Left cardiac atrium (tissue), 4 donors: ENCODE measurements around the gene MPRIP. TPM values are rescaled to one million over a fixed set of nuclear protein-coding genes. Genes with fewer than 3 reads are reported as not detected.

Experiments used
- ATAC-seq, 2 donors: fragments of 200-7000 bp; cut with Tn5 transposase; one replicate each; pipeline ENCODE4 v1.9.1; 2020; ENCODE audit warnings: mild to moderate bottlenecking in 2 of 2, moderate library complexity in 2 of 2
- DNase-seq: peaks from one replicate; pipeline ENCODE4 v3.0.0-alpha.2; 2020
- intact Hi-C, 2 donors: fragments of 100-400 bp; cut with DNase I; formaldehyde crosslinking; loops; one replicate each; pipeline versions ENCODE4 v1.14.1 to v1.15.1; 2022 to 2023
- total RNA-seq, 2 donors: library from RNA; stranded (reverse); fragmentation: NEBNext Ultra II Directional; extraction: Animal tissue kit (Norgen Biotek cat#: 25700); gene quantifications; one replicate each; pipeline ENCODE4 v1.2.1, GENCODE V29; 2021
- donor health status: DM: no; HTN: yes; CAD: no.
- donor health status: DM: no; HTN: yes; CAD: no; lungs with severe emphysema.
- donor health status: DM: yes; HTN: yes; CAD: no.
- donor health status: Dilated cardiomyopathy.

MPRIP gene
- total RNA-seq, 2 donors from 2014 or later: 247 to 329 TPM

DNA sequence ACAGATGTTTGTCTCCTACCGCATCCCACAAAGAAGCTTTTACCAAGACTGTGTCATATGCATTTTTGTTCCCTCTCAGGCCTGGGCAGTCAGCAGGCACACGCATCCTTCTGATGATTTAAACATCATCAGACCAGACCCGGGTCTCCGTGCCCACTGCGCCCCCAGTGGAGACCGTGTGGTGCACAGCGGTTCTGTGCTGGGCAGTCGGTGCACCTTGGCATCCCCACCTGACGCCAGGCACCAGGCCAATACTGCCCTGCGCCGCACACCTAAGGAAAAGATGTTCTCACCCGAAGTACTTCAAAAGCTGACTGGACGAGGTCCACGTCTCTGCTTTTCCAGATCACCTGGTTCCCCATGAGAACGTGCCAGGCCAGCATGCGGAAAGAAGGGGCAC lies 174.5 kb downstream of the MPRIP start:
- DNase-seq (no peak), ATAC-seq (no peak)
- intact Hi-C loops: no loop called here

DNA sequence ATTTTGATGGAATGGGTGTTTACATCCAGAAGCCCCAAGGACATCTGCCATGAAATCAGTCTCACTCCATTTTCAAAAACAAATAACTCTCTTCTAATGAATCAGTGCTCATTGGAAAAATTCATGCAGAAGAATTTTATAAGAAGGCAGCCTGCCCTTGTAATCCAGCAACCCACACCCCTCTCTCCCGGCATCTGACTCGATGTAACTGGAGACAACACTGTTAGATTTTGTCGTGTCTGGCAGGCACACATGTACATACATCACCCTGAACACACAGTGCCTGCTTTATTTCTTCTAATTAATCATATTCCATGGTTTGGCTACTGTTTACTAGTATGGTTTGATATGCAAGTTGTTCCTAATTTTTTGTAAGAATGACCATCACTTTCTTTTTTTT lies 175.7 kb downstream of the MPRIP start:
- ATAC-seq: no peak
- no peak for DNase-seq
- intact Hi-C loops: no loop called here

DNA sequence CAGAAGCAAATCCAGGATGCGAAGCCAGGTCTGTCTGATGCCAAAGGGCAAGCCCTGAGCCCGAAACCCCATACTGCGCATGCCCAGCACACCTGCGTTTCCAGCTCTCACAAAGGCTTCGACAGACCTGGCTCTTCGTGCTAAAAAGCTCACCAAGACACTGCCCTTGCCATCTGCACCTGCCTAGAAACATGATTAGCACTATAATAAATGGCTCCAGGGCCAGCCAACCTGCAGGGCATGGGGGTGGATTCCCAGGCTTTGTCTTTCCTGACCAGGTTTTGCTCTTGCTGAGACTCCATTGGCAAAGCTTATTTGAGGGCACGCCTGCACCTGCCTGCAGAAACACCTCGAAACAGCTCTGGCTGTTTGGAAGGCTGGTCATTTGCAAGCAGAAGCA lies 178.3 kb downstream of the MPRIP start:
- ATAC-seq (no peak), DNase-seq (no peak)
- intact Hi-C loops: no loop called here

- DNase-seq: no peak
- ATAC-seq: no peak
- intact Hi-C loops: no loop called here
Measured at GRCh38 chr17:17221329-17221728, 179.1 kb downstream of the MPRIP start.

- intact Hi-C loops: no loop called here
- no peak for ATAC-seq
Measured at GRCh38 chr17:17223736-17224135, 181.5 kb downstream of the MPRIP start.

GRCh38 chr17:17224137-17224536 lies 181.9 kb downstream of the MPRIP start:
- intact Hi-C loops: no loop called here
- DNase-seq (no peak), ATAC-seq (no peak)

More at GRCh38 chr17:17223736-17224135, 181.5 kb downstream of the MPRIP start:
- no peak for DNase-seq

GRCh38 chr17:17225901-17226300 lies 183.6 kb downstream of the MPRIP start:
- DNase-seq (no peak), ATAC-seq (no peak)
- intact Hi-C loops: no loop called here

GRCh38 chr17:17226451-17227265 lies 184.4 kb downstream of the MPRIP start:
- no peak for DNase-seq
- ATAC-seq: no peak
- intact Hi-C loops: no loop called here

DNA sequence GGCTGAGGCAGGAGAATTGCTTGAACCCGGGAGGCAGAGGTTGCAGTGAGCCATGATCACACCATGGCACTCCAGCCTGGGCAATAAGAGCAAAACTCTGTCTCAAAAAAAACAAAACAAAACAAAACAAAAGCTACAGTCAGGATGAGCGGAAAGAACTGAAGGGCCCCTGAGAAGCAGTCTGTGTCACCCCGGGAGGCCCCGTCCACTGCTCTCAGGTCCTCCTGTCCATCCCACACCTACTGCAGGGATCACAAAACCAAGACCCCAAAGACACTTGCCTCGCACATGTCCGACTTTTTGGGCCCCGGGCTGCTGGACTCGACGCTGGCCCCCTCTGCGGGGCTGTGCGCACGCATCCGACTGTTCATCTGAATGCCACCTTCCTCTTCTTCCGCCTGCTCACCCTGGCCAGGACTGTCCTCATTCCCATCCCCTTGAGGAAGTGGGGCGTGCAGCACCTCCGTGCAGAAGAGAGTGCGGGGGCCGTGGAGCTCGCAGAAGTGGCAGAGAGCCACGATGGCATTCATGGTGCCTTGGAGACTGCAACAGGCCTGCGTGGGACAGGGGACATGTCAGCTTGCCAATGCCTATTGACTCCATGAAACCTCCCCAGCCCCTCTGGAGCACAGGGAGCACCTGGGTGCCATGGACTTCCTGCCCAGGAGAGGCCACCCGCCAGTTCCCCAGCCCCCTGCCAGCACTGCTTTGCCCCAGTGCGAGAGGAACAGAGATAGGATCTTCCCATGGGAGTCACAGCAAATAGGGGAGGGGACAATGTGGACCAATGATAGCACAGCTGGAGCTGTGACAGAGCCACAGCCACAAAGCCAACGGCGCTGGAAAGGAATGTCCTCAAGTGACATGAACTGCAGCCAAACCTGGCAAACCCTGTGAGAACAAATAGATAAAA lies 185.6 kb downstream of the MPRIP start:
- DNase-seq (no peak), ATAC-seq (peak; percentile 86 to 88)
- intact Hi-C loops: no loop called here

DNA sequence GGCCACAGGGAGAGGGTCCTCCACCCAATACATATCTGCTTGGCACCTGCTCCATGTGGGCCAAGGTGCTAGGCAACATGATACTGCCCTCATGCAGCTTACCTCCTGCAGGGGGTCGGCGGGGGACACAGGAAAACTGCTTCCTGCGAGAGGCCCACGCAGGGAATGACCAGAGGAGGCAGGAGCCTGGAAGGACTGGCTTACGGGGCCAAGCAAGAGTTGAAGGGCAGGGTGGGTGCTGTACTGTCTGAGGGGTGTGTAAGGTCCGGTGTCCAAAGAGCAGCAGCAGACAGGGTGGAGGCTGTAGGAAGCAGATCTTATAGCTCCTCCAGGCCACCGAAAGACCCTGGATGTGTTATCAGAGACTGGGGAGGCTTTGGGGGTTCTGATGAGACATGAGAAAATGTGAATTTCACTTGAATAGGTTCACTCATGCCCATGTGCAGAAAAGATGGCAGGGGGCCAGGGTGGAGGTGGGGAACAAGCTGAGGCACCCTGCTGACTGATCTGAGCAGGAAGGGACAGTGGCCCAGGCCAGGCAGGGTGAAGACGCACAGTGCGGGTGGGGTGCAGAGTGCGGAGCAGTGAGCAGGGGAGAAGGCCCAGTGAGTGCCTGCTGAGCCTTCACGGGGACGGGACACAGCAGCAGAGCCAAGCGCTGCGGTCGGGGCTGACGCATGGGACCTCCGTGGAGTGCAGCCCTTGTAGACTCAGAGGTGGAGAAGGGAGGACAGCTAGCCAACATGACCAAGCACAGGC lies 186.4 kb downstream of the MPRIP start:
- intact Hi-C loops: no loop called here
- DNase-seq: no peak
- peak in 1 of 2 donors; percentile 17 for ATAC-seq

GRCh38 chr17:17229416-17230384 lies 187.4 kb downstream of the MPRIP start:
- intact Hi-C loops: loop anchor here in 1 of 2 donors (10.0 kb wide), 1 partner anchor 225 kb away; no protein-coding TSS in a partner anchor
- ATAC-seq (no peak), DNase-seq (no peak)

DNA sequence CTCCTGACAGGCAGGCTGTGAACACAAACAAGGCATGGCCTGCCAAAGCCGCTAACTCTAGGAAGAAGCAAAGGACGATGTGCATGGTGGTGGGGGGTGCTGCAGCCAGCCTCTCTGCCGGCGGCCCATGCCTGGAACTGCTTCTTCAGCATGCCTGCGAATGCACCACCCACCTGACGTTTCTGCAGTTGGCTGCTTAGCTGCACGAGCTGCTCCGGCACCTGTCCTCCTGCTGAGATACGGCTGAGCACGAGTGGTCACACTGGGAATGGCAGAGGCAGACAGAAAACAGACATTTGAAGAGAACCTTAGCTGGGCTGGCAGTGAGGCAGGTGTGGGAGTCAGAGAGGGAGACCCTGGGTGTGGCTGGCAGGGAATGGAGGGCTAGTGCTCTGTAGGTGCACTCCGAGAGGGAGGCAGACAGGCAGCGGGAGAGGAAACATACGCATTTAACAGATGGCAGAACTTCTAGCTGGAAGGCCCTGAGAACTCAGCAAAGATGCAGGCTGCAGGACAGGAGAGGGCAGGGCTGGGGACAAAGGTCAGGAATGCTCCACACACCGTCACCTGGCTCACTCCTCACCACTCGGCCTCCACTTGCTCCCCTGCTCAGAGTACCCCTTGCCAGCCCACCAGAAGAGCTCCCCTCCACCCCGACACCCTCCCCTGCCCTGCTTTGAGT lies 189.5 kb downstream of the MPRIP start:
- ATAC-seq: no peak
- intact Hi-C loops: loop anchor here in 1 of 2 donors (10.0 kb wide), 1 partner anchor 227 kb away; no protein-coding TSS in a partner anchor
- DNase-seq: no peak

GRCh38 chr17:17232303-17232621 lies 190.0 kb downstream of the MPRIP start:
- intact Hi-C loops: loop anchor here in 1 of 2 donors (10.0 kb wide), 1 partner anchor 227 kb away; no protein-coding TSS in a partner anchor
- DNase-seq (no peak), ATAC-seq (no peak)

- intact Hi-C loops: loop anchor here in 1 of 2 donors (5.0 to 10.0 kb wide), 2 partner anchors 33 to 231 kb away; no protein-coding TSS in a partner anchor
- DNase-seq (no peak), ATAC-seq (no peak)
Measured at GRCh38 chr17:17235212-17236174, 193.2 kb downstream of the MPRIP start.

- intact Hi-C loops: loop anchor here in 1 of 2 donors (5.0 to 10.0 kb wide), 2 partner anchors 34 to 232 kb away; no protein-coding TSS in a partner anchor
- ATAC-seq (peak; percentile 17 to 40), DNase-seq (no peak)
Measured at GRCh38 chr17:17236295-17237025, 194.2 kb downstream of the MPRIP start.
